SHP77 (cell line): Measurements from ENCODE around the gene HARS1.
"Not testable (repeated sequence)": the region's sequence is repeated elsewhere in the genome, so short reads cannot be mapped to it uniquely, and the experiment has no call there.

Experiments used
- DNase-seq, 2 experiments: peaks; one replicate each; lab custom pipeline; 2025; lab: John Stamatoyannopoulos, UW

The HARS1 gene

DNA sequence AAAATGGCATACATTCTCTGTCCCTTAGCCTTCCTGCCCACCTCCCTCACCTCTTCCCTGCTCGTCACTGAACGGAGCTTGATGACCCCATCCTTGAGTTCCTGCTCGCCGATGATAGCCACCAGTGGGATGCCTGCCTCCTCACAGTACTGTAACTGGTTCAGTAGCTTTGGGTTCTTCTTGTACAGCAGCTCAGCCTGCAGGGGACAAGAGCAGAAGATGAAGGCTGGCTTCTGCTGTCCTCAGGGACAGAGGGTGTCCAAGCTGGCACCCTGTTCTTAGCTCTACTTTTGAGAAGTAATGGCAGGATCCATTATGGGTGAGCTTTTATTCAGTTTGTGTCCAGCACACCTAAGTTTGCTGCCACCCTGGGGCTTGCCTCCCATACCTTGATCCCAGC, 16.5 kb downstream of the HARS1 start:
- no peak for DNase-seq

DNA sequence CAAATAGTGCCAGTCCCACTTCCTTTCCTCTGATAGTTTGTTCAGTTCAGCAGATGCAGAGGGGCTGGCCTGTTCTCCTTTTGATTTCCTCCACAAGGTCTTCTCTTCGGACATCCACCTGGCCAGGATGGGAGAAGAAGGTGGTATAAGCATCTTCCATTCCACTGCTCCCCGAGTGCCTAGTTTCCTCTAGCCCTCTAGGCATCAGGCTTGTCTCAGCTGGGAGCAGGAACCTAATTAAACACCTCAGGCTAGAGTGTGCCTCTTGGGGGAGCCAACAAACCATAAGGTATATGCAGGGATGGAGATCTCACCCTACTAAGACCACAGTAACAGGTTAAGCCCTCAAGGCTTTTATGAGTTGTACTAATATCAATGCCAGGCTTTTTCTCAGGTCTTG, 17.0 kb downstream of the HARS1 start:
- no peak for DNase-seq

DNA sequence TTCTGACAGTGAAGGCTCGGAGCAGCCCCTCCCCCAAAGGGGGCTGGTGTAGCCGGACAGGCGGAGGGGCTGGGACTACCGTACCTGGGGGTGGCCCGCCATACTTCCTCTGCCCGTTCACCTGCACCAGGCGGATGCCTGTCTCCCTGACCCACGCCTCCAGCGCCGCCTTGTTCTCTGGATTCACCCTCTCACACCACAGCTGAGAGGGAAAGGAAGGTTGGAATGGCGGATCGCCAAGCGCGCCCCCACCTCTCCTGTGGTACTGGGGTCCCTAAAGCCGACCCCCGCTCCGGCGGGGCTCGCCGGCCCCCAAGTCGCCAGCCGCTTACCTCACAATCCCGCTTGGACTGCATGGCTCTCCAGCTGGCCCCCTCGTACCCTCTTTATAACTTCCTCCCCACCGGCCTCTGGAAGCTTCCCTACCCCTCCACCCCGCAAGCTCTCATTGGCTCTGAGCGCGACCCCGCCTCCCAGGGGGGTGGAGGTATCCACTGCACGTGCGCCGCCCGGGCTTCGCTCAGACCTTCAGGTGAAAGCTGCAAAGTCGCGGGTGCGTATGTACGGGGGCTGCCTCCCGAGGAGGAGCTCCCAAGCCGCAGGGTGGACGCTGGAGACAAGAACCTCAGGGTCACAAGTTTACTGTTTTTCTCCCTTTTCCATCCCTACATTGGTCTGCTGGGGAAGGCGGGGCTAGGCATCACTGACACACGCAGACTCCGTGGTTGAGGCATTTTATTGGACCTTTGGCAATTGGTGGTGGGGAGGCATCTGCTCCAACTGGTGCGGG, 17.8 kb downstream of the HARS1 start, which contains the start of gene DND1:
Gene DND1, minus strand, starts transcription at position 390 of the 790 bp plus-strand sequence. Its CDS starts 34 bp downstream, at position 356.
- no peak for DNase-seq

DNA sequence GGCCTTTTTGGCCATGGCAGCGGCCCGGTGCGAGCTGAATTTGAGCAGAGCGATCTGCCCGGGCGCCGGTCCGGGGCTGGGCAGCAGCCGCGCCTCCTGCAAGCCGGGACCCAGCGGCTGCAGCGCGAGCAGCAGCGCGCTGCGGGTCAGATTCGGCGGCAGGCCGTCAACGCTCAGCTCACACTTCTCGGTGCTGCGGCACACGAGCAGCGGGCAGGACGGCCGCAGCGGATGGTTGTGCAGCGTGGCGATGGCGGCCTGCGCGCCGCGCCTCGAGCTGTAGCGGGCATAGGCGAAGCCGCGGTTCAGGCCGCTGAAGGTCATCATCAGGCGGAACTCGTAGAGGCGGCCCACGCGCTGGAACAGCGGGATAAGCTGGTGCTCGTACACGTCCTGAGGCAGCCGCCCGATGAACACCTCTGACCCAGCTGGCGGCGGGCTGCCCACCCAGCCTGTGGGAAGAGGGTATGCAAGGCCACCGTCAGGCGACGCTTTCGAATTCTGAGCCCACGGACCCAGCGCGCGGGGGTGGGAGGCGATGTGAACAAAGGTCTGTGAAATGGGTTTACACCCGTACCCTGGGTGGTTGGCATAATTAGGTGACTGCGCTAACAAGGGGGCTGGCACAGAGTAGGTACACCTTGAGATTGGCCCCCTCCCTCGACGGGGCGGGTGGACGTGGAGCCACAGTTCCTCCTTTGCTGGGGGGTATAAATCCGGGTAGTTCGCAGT, 18.5 kb downstream of the HARS1 start:
- peak; percentile 17 to 33 for DNase-seq

DNA sequence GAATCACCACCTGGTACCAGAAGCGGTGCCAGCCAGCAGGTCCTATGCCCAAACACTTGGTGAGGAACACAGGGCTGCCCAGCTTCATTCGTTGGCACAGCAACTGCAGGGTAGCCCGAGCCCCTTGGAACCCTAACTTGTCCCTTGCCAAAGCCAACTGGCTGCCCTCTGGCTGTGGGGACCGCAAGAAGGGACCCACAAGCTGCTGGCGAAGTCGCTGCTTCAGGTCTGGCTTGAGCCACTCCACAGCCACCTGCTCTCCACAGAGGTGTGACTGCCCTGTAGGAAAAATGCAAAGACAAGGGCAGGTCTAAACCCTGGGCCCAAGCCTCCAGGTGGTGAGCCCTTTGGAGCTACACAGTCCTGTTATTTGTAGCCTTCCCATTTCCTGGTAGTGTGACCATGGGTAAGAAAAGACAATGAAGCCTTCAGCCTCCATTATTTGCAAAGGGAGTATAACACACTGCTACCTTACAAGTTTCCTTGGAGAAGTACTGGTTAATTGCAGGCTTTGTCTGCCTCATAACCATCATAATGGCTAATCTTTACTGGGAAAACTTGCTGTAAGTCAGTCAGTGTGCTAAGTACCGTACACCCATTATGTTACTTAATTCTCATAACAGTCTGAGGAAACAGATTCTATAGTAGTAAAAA, 19.6 kb downstream of the HARS1 start:
- DNase-seq: no peak

DNA sequence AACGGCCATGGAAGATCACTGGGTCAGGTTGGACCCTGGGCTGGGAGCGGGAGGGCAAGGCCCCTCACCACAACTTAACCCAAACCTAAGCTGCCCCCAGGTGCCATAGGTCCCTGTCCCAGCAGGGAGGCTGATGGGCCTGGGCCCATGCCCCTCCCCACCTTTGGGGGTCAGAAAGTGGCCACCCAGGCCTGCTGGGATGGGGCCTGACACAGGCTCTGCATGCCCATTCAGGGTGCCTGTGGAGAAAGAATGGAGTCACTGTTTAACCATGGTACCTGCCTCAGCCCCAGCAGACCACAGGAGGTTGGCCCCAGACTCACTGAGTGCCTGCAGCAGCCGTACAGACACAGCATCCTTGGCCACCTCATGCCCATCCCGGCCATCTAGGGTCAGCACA, 20.1 kb downstream of the HARS1 start:
- DNase-seq: not testable (repeated sequence)

DNA sequence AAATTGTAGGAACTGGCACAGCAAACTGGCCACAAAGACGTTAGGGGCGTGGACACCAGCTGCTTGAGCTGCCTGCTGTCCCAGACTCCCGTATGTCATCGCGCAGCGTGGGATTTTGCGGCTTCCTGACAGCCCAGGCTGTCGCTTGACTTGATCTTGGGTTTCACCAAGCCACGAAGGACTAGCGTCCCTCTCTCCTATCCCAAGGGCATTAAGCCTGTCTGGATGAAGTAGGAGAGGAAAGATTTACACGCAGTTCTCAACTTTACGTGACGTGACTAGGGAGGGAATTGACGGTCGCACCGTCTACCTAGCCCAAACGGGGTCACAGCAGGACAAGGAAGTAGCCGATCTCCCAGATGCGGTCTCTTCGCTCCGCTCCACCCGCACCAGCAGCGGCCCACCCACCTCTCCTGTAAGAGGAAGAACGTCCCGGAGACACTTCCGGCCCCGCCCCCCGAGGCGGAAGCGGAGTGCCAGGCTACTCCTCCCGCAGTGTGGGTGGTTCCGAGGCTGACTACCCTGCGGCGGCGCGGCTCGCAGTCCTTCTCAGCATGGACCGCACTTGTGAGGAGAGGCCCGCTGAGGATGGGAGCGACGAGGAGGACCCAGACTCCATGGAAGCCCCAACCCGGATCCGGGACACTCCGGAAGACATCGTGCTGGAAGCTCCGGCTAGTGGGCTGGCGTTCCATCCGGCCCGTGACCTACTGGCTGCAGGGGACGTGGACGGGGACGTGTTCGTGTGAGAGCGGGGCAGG, 26.6 kb downstream of the HARS1 start, which contains the start of gene WDR55:
Gene WDR55, plus strand, starts transcription at position 546 of the 761 bp plus-strand sequence. Its CDS starts 9 bp downstream, at position 555.
- DNase-seq: peak; percentile 92 to 95

DNA sequence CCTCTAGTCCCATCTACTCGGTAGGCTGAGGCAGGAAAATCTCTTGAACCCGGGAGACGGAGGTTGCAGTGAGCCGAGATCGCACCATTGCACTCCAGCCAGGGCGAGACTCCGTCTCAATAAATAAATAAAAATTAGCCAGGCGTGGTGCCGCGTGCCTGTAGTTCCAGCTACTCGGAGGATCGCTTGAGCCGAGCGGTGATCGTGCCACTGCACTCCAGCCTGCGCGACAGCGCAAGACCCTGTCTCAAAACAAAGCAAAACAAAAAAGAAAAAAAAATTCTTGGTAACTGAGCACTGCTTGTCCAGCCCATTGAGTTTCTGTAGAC, 27.2 kb downstream of the HARS1 start:
- DNase-seq: no peak

DNA sequence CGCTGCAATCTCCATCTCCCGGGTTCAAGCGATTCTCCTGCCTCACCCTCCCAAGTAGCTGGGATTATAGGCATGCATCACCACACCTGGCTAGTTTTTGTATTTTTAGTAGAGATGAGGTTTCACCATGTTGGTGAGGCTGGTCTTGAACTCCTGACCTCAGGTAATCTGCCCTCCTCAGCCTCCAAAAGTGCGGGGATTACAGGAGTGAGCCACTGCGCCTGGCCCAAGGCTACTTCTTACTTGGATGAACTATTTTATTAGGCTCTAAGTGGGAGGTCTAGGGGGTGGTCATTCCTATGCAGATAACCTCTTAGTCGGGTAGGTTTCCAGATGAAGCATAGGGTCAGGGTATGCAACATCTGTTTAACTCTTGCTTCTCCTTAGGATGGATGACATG, 30.8 kb downstream of the HARS1 start:
- DNase-seq: not testable (repeated sequence)

DNA sequence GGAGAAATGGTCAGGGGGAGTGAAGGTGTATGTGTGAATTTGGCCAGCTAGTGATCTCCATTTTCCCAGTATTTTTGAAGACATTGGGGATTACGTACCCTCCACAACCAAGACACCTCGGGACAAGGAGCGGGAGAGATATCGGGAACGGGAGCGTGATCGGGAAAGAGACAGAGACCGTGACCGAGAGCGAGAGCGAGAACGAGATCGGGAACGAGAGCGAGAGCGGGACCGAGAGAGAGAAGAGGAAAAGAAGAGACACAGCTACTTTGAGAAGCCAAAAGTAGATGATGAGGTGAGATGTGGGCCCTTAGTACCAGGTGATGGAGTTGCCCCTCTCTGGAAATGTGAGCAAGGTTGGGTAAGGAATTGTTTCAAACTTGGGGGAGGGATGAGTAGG, 32.3 kb downstream of the HARS1 start:
- no peak for DNase-seq

DNA sequence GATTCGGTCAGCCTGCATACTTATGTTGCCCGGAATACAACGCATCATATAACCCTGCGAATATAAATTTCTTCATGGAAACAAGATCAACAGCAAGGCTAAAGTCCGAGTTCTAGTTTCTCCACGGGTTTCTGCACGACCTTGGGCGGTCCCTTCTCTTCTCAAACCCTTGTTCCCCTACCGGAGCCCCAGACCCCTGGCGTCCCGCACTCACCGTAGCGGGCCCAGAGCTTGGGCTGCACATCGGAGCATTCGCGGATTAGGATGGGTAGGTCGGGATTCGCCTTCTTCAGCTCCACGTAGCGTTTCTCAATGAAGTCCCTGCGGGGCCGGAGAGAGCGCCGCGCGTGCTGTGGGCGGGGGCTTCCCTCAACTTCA, 44.1 kb downstream of the HARS1 start:
- DNase-seq: no peak

DNA sequence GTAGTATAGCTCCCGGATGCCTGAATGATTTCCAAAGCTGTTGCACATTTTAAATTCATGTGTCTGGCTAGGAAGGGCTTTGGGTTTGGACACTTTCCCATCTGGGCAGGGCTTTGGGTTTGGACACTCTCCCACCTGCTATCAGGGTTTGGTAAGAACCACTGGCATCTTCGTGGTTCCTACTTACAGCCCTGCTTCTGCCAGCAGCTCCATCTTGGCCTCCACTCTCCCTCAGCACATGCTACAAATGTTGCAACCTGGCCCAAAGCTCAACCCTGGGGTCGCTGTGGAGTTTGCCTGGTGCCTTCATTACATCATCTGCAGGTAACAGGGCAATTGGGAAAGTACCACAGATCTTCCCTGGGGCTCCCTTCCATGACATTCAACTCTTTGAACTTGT, 48.5 kb downstream of the HARS1 start:
- DNase-seq: no peak

DNA sequence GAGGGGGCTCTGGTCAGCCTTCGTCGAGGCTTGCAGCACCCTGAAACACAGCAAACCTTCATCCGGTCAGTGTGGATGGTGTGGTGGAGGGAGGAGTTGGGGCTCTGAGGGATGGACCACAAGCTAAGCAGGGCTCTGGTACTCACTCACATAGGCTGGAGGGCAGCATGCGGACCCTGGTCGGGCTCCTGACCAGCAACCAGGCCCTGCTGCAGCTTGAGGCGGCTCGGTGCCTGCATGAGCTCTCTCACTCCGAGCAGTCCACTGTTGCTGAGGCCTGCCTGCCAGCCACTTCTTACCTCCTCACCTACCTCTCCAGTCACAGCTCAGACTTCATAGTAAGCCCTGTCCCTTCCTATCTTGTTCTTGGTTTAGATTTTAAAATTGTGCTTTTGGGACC, 49.5 kb downstream of the HARS1 start:
- DNase-seq: no peak

DNA sequence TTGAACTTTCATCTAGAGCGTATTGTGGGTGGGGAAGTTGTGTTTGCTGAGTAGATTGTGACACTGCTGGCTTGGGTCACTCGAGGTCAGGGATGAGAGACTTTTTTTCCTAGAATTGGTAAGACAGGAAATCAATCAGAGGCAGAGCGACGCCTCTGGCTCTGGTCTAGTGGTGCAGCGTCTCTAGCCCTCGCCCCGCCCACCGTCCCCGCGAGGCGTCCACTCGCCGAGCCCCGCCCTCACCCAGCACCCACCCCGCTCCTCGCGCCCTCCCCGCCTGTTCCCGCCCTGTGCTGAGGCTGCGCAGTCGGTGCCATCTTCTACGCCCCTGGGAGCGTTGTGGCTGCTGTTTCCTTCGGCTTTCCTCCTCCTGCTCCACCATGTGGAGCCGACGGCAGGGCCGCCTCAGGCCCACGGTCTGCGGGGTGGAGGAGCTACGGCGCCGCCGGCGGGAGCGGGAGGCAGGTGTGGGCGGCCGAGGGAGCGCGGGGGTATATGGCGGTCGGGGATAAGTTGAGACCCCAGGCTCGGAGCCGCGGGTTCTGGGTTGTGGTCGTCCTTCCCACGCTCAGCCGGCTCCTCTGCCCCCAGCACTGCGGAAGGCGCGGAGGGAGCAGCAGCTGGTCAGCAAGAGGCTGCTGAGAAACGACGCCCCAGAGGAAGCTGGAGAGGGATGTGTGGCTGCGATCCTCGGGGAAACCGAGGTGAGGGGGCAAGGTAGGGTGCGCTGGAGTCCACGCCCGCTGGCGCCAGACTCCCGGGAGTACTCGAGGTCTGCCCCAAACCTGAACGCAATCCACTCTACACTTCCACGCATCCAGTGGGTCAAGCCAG, 51.8 kb downstream of the HARS1 start, which contains the start of gene TMCO6:
Gene TMCO6, plus strand, starts transcription at position 304 of the 834 bp plus-strand sequence. Its CDS starts 77 bp downstream, at position 381.
- DNase-seq: peak; percentile 87 to 91

DNA sequence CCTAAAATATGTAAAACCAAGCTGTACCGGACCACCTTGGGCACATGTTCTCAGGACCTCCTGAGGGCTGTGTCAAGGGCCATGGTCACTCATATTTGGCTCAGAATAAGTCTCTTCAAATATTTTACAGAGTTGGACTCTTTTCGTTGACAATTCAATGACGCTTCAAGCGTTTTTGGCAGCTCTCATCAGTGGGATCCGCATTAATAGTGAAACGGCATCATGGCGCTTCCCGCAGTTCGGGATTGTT, 52.3 kb downstream of the HARS1 start:
- not testable (repeated sequence) for DNase-seq

DNA sequence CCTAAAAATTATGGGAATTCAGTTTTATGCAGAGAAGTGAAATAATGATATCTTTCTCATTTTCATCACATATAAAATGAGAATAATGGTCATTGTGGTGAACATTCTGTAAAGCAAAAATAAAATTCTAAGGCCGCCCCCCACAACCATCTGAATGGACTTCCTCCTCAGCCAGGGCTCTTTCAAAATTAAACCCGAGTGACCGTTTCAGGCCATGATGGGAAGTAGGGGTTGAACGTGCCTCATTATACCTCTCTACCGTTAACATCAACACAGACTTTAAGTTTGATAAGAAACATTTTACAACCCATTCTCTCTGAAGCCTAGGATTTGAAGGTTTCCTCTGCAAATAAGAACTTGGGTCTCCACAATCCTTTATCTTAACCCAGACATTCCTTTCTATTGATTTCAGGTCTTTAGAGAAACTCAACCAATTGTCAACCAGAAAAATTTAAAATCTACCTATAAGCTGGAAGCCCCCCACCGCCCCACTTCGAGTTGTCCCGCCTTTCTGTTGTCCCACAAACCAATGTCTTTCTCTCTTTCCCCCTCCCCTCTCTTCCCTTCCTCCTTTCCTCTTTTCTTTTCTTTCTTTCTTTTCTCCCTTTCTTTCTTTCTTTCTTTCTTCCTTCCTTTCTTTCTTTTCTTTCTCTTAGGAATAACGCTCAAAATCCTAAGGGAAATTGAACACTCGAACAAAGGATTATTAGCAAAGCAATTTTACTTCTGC, 53.6 kb downstream of the HARS1 start:
- DNase-seq: no peak

DNA sequence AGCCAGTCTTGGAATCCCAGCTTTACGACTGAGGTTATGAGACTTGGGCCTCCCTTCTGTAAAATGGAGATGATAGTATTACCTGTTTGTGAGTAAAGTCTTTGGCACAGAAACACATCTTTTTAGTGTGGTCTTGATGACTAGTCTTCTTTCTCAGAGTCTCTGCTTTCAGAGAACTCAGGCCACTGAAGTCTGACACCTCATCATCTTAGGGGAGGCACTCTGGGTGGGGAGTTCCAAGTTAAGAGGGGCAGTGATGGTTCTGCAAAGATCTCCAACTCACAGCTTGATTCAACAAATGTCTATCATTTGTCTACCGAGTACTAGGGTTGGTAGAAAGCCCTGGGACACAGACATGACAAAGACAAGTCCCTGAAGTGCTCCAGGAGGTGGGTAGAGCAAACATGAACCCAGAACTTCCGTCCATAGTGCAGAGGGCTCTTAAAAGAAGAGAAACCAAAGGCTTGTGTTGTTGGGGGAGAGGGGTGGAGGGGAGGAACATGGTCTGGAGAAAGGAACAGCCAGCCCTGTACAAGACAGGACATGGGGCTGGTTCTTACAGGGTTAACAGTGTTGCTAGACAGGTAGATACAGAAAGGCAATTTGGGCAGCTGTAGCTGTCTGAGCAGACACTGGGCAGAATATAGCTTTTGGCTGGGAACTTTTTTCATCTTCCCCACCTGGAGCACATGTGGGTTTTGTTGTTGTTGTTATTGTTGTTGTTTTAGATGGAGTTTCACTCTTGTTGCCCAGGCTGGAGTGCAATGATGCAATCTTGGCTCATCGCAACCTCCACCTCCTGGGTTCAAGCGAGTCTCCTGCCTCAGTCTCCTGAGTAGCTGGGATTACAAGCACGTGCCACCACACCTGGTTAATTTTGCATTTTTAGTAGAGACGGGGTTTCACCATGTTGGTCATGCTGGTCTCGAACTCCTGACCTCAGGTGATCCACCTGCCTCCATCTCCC, 55.6 kb downstream of the HARS1 start:
- no peak for DNase-seq

DNA sequence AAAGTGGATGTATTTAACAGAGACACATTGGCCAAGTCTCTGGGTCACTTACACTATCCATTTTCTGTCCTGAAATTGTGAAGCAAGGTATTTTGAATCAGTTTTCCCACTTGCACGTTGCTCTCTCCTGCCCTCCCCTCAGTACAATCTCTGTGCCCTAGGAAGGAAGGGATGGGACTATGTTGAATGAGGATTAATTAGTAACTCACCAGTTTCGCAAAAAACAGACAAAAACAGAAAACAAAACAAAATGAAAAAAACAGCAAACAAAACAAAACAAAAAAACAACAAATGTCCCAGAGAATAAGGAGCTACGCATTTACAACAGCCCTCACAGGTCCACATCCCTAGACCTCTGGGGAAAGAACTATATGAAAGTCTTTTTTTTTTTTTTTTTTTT, 57.1 kb downstream of the HARS1 start:
- no peak for DNase-seq

DNA sequence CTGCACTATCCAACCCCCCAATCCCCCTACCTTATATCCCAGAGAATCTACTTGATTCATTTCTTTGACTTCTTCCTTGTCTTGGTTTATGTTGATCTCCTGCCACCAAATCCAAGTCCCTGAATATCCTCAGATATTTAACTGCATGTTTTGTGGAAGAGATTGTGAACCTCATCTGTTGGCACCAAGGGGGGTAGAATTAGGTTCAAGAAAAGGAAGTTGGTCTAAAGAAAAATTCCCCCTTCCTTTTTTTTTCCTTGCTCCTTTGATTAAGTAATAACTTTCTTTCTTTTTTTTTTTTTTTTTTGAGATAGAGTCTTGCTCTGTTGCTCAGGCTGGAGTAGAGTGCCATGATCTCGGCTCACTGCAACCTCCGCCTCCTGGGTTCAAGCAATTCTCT, 57.7 kb downstream of the HARS1 start:
- no peak for DNase-seq
